HepG2 (cell line): ENCODE data around the gene PDCD2.

ENCODE experiments used
- ATF3 ChIP-seq: sonication (generic); formaldehyde crosslinking; IDR thresholded peaks from 2 replicates; pipeline ENCODE4 v1.4.0; 2020; ENCODE audit warnings: missing genetic modification reagents
- CBFB ChIP-seq: sonication (generic); formaldehyde crosslinking; IDR thresholded peaks from 2 replicates; pipeline ENCODE4 v1.4.0; 2020; ENCODE audit warnings: missing genetic modification reagents
- PAX8 ChIP-seq: sonication (generic); formaldehyde crosslinking; IDR thresholded peaks from 2 replicates; pipeline ENCODE4 v1.8.0; 2022; ENCODE audit warnings: mild to moderate bottlenecking, missing genetic modification reagents, borderline replicate concordance
- POLR2AphosphoS5 ChIP-seq: IDR thresholded peaks from 2 replicates; pipeline ENCODE4 v1.6.1; 2012; ENCODE audit warnings: low read depth, low read length
- TCF12 ChIP-seq, 2 experiments: fragments of 450-650 bp in 1 of 2; sonication (generic) in 1 of 2; formaldehyde crosslinking in 1 of 2; IDR thresholded peaks; 2 replicates each; pipeline versions ENCODE4 v1.6.1 to v1.8.0; 2017 to 2022; ENCODE audit warnings: antibody characterized with exemption in 1 of 2, mild to moderate bottlenecking in 1 of 2, missing genetic modification reagents in 1 of 2, moderate library complexity in 1 of 2
- THAP8 ChIP-seq: sonication (generic); formaldehyde crosslinking; IDR thresholded peaks from 2 replicates; pipeline ENCODE4 v1.5.1; 2020; ENCODE audit warnings: missing genetic modification reagents, mild to moderate bottlenecking, borderline replicate concordance
- ZNF646 ChIP-seq: sonication (generic); formaldehyde crosslinking; IDR thresholded peaks from 2 replicates; pipeline ENCODE4 v1.9.0; 2021; ENCODE audit warnings: mild to moderate bottlenecking, missing genetic modification reagents

- TF ChIP-seq ZNF646: no peak
- TF ChIP-seq PAX8 (CRISPR knock-in tag): no peak
- no peak for TF ChIP-seq THAP8 (CRISPR knock-in tag)
- TF ChIP-seq POLR2AphosphoS5: no peak
- no peak for TF ChIP-seq TCF12 (IDR thresholded peaks at IDR 0.05)
- TF ChIP-seq TCF12 (CRISPR knock-in tag; IDR thresholded peaks at IDR 0.05): no peak
- no peak for TF ChIP-seq CBFB (CRISPR knock-in tag)
- no peak for TF ChIP-seq ATF3 (CRISPR knock-in tag)
These were observed 11.6 kb downstream of the PDCD2 start for GRCh38 chr6:170572704-170573466.
